GM23338 (cell line): Measurements from ENCODE around the gene CENPE.

Experiments
- EZH2 ChIP-seq: fragments of 200-600 bp; sonication (generic); IDR thresholded peaks from one replicate; pipeline ENCODE4 v1.8.0; 2017; ENCODE audit warnings: antibody characterized with exemption, mild to moderate bottlenecking, low read depth; ENCODE audit not compliant: unreplicated experiment
- EZH2phosphoT487 ChIP-seq: fragments of 200-600 bp; sonication (generic); IDR thresholded peaks from one replicate; pipeline ENCODE4 v1.8.1; 2018; ENCODE audit warnings: antibody characterized with exemption; ENCODE audit not compliant: unreplicated experiment
- JUNB ChIP-seq: IDR thresholded peaks from one replicate; pipeline ENCODE4 v1.6.1; 2016; ENCODE audit warnings: antibody characterized with exemption; ENCODE audit not compliant: unreplicated experiment
- POLR2AphosphoS5 ChIP-seq: IDR thresholded peaks from 2 replicates; pipeline ENCODE4 v1.6.1; 2016; ENCODE audit warnings: antibody characterized with exemption, low read depth
- STAT1 ChIP-seq: IDR thresholded peaks from one replicate; pipeline ENCODE4 v1.6.1; 2016; ENCODE audit warnings: antibody characterized with exemption; ENCODE audit not compliant: unreplicated experiment
- ZNF114 ChIP-seq: fragments of 250-450 bp; sonication (Bioruptor Pico); IDR thresholded peaks from 2 replicates; pipeline ENCODE4 v1.5.0; 2020; ENCODE audit warnings: mild to moderate bottlenecking, moderate library complexity
- ZNF331 ChIP-seq: fragments of 250-450 bp; sonication (Bioruptor Pico); IDR thresholded peaks from 2 replicates; pipeline ENCODE4 v1.5.0; 2020; ENCODE audit warnings: low read depth, mild to moderate bottlenecking, moderate library complexity
- TF ChIP-seq, protein P1 (sequence below), 2 experiments: fragments of 200-600 bp in 1 of 2; sonication (generic) in 1 of 2; conservative IDR thresholded peaks; 2 replicates each; pipeline versions ENCODE4 v1.5.1 to v1.6.1; 2016 to 2017; ENCODE audit warnings: antibody characterized with exemption in 2 of 2, low read depth in 2 of 2, mild to moderate bottlenecking in 2 of 2, moderate library complexity in 1 of 2
- TF ChIP-seq, protein P2 (sequence below): IDR thresholded peaks from one replicate; pipeline ENCODE4 v1.6.1; 2018; ENCODE audit warnings: antibody characterized with exemption; ENCODE audit not compliant: unreplicated experiment

GRCh38 chr4:103075894-103076746, 122.0 kb downstream of the CENPE start:
- TF ChIP-seq, protein P1, sequence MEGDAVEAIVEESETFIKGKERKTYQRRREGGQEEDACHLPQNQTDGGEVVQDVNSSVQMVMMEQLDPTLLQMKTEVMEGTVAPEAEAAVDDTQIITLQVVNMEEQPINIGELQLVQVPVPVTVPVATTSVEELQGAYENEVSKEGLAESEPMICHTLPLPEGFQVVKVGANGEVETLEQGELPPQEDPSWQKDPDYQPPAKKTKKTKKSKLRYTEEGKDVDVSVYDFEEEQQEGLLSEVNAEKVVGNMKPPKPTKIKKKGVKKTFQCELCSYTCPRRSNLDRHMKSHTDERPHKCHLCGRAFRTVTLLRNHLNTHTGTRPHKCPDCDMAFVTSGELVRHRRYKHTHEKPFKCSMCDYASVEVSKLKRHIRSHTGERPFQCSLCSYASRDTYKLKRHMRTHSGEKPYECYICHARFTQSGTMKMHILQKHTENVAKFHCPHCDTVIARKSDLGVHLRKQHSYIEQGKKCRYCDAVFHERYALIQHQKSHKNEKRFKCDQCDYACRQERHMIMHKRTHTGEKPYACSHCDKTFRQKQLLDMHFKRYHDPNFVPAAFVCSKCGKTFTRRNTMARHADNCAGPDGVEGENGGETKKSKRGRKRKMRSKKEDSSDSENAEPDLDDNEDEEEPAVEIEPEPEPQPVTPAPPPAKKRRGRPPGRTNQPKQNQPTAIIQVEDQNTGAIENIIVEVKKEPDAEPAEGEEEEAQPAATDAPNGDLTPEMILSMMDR (conservative IDR thresholded peaks at IDR 0.05; ENCODE audit: low read depth in 2 of 2), result no peak
- TF ChIP-seq EZH2 (peak; percentile 50), EZH2phosphoT487 (no peak), POLR2AphosphoS5 (peak; percentile 59), STAT1 (no peak), JUNB (no peak), ZNF331 (CRISPR knock-in tag) (no peak), ZNF114 (CRISPR knock-in tag) (no peak)
- TF ChIP-seq, protein P2, sequence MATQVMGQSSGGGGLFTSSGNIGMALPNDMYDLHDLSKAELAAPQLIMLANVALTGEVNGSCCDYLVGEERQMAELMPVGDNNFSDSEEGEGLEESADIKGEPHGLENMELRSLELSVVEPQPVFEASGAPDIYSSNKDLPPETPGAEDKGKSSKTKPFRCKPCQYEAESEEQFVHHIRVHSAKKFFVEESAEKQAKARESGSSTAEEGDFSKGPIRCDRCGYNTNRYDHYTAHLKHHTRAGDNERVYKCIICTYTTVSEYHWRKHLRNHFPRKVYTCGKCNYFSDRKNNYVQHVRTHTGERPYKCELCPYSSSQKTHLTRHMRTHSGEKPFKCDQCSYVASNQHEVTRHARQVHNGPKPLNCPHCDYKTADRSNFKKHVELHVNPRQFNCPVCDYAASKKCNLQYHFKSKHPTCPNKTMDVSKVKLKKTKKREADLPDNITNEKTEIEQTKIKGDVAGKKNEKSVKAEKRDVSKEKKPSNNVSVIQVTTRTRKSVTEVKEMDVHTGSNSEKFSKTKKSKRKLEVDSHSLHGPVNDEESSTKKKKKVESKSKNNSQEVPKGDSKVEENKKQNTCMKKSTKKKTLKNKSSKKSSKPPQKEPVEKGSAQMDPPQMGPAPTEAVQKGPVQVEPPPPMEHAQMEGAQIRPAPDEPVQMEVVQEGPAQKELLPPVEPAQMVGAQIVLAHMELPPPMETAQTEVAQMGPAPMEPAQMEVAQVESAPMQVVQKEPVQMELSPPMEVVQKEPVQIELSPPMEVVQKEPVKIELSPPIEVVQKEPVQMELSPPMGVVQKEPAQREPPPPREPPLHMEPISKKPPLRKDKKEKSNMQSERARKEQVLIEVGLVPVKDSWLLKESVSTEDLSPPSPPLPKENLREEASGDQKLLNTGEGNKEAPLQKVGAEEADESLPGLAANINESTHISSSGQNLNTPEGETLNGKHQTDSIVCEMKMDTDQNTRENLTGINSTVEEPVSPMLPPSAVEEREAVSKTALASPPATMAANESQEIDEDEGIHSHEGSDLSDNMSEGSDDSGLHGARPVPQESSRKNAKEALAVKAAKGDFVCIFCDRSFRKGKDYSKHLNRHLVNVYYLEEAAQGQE, result no peak
